ENCODE results near the gene KIF26A. TPM values are rescaled to one million over a fixed set of nuclear protein-coding genes. Genes with fewer than 3 reads are reported as not detected.

Gene KIF26A
- total RNA-seq, 1 donor from 2014 or later, result 5.9 TPM

DNA sequence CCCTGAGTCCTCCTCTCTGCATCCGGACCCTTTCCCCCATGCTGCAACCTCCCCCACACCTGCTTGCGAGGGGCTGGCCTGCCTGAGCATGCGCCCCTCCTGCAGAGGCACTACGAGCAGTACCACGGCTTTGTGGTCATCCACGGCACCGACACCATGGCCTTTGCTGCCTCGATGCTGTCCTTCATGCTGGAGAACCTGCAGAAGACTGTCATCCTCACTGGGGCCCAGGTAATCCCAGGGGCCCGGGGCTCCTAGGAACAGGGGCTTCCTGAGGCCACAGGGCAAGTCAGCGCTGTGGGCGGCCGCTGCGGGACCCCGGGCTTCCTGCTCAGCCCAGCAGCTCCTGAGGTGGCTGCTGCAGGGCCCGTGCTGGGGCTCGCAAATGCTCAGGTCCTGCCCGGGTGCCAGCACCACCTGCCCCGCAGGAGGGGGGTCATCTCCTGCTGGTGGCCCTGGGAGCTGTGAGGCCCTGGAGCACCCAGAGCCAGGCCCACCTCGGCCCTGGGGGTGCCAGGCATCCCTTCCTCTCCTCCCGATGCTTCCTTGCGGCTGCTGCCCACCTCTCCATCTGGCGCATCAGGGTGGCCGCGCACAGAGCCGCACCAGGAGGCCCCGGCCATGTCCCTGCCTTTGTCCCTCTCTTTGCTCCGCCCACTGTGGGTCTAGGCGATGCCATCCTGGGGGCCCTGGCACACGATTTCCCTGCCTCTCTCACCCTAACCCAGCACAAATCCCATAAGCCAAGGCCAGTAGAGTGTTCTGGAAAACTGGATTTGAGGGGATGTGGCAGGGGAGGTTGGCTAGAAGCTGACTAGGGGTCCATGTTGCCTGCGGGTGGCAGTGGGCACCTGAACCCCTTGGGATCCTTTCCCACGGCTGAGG is 42.7 kb upstream of the KIF26A start:
- H3K9me3 Mint-ChIP-seq (ENCODE audit: unreplicated experiment), result no peaks in the 10 kb centered on the region
- DNase-seq, result peak; percentile 7
- peaks cover 6% of the 10 kb centered on the region for H3K27me3 Mint-ChIP-seq (ENCODE audit: unreplicated experiment)
- no peak overlapping the region for H3K4me3 Mint-ChIP-seq (ENCODE audit: unreplicated experiment)
- H3K27ac Mint-ChIP-seq (ENCODE audit: unreplicated experiment), result no peak overlapping the region
- no peaks in the 10 kb centered on the region for H3K4me1 Mint-ChIP-seq (ENCODE audit: low read depth, unreplicated experiment)
- no peaks in the 10 kb centered on the region for H3K36me3 Mint-ChIP-seq (ENCODE audit: unreplicated experiment)
- TF ChIP-seq, protein P1, sequence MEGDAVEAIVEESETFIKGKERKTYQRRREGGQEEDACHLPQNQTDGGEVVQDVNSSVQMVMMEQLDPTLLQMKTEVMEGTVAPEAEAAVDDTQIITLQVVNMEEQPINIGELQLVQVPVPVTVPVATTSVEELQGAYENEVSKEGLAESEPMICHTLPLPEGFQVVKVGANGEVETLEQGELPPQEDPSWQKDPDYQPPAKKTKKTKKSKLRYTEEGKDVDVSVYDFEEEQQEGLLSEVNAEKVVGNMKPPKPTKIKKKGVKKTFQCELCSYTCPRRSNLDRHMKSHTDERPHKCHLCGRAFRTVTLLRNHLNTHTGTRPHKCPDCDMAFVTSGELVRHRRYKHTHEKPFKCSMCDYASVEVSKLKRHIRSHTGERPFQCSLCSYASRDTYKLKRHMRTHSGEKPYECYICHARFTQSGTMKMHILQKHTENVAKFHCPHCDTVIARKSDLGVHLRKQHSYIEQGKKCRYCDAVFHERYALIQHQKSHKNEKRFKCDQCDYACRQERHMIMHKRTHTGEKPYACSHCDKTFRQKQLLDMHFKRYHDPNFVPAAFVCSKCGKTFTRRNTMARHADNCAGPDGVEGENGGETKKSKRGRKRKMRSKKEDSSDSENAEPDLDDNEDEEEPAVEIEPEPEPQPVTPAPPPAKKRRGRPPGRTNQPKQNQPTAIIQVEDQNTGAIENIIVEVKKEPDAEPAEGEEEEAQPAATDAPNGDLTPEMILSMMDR (IDR thresholded peaks at IDR 0.05; ENCODE audit: partially characterized antibody, unreplicated experiment), result no peak

DNA sequence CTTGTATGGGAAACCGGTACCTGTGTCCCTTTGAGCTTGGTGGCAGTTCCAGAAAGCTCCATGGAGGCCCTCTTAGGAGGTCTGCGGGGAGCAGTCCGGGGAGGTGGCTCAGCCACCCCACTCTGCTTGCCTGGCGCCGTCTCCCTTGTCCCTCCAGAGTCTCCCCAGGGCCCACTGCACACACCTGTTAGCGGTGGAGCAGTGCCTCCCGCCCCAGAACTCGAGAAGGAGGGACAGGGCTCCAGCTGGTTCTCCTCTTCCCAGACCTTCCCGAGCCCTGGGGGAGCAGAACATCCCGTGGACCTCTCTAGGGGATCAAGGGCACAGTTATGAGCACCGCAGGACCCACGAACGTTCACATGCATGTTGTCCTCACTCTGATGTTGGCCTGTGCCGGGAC is 42.1 kb upstream of the KIF26A start:
- TF ChIP-seq, protein P1 (IDR thresholded peaks at IDR 0.05; ENCODE audit: partially characterized antibody, unreplicated experiment), result no peak
- DNase-seq, result peak; percentile 8
- no peaks in the 10 kb centered on the region for H3K36me3 Mint-ChIP-seq (ENCODE audit: unreplicated experiment)
- H3K27ac Mint-ChIP-seq (ENCODE audit: unreplicated experiment), result no peak overlapping the region
- H3K9me3 Mint-ChIP-seq (ENCODE audit: unreplicated experiment), result no peaks in the 10 kb centered on the region
- no peaks in the 10 kb centered on the region for H3K4me1 Mint-ChIP-seq (ENCODE audit: low read depth, unreplicated experiment)
- H3K4me3 Mint-ChIP-seq (ENCODE audit: unreplicated experiment), result no peak overlapping the region
- peaks cover 6% of the 10 kb centered on the region for H3K27me3 Mint-ChIP-seq (ENCODE audit: unreplicated experiment)

DNA sequence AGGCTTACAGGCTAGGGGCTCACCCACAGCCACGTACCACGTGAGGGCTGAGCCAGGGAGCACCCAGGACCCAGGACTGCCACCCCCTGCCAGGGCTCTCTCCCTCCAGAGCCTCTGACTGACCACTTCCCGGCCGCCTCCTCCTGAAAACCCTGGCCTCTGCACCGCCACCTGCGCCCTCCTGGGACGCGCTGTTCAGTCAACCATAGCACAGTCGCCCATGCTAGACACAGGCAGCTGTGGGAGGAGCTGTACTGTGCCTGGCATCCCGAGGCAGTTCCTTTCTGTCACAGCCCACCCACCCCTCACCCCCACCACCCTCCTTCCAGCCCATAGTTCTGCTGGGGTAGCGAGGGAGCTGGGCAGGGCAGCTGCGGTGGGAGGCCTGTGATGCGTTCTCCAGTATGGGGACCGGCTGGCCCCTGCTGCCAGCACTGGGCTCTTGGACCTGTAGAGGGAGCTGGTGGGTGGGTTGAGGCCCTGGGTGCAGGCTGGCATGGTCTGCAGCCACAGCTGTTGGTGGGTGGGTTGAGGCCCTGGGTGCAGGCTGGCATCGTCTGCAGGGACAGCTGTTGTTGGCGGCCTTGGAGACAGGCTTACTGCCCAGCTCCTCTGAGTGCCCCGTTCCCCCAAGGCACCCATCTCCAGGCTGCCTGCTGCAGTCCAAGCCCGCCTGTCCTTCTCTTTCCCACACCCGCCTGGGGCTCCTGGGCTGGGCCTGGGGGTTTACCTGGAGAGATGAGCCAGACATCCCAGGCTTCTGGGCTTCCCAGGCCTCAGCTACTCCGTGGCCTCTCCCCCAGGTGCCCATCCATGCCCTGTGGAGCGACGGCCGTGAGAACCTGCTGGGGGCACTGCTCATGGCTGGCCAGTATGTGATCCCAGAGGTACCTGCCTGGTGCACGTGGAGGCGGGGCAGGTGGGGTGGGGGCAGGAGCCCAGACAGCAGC is 41.4 kb upstream of the KIF26A start:
- Mint-ChIP-seq H3K4me3 (ENCODE audit: unreplicated experiment) (no peak overlapping the region), H3K27ac (ENCODE audit: unreplicated experiment) (no peak overlapping the region), H3K9me3 (ENCODE audit: unreplicated experiment) (no peaks in the 10 kb centered on the region), H3K27me3 (ENCODE audit: unreplicated experiment) (peaks cover 3% of the 10 kb centered on the region), H3K36me3 (ENCODE audit: unreplicated experiment) (no peaks in the 10 kb centered on the region), H3K4me1 (ENCODE audit: low read depth, unreplicated experiment) (no peaks in the 10 kb centered on the region)
- TF ChIP-seq, protein P1 (IDR thresholded peaks at IDR 0.05; ENCODE audit: partially characterized antibody, unreplicated experiment), result no peak
- peak; percentile 18 for DNase-seq

DNA sequence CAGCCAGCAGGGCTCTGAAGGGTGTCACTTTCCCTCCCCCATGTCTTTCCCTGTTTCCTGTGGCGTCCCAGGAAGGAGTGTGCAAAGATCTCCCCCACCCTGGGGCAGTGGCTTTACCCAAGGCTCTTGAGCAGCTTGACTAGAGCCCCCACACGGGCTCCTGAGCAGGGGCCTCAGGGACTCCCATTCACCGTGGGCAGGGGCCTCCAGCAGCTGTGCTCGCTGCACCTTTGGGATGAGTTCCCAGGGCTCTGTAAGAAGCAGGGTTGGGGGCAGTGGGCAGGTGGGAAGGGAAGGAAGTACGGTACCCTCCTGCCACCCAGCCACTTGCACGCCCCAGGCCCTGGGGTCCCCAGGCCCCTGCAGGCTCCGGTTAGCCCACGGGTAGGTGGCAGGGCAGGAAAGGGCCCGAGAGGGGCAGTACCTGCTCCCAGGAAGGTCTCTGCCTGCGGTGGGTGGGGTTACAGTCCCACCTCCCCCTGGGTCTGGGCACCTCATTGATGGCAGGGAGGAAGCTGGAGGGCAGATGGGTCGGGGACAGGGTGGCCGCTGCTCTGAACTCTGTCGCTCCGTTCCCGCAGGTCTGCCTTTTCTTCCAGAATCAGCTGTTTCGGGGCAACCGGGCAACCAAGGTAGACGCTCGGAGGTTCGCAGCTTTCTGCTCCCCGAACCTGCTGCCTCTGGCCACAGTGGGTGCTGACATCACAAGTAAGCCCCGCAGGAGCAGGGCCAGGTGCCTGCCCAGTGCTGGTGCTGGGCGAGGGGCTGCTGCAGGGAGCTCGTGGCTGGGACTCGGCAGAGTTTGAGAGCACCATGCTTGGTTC is 39.9 kb upstream of the KIF26A start:
- TF ChIP-seq, protein P1 (IDR thresholded peaks at IDR 0.05; ENCODE audit: partially characterized antibody, unreplicated experiment), result no peak
- H3K27ac Mint-ChIP-seq (ENCODE audit: unreplicated experiment), result no peak overlapping the region

More for the DNA sequence above, 39.9 kb upstream of the KIF26A start:
- no peaks in the 10 kb centered on the region for H3K9me3 Mint-ChIP-seq (ENCODE audit: unreplicated experiment)
- no peaks in the 10 kb centered on the region for H3K36me3 Mint-ChIP-seq (ENCODE audit: unreplicated experiment)
- H3K27me3 Mint-ChIP-seq (ENCODE audit: unreplicated experiment), result peaks cover 3% of the 10 kb centered on the region
- peak overlapping the region; percentile 52 for H3K4me3 Mint-ChIP-seq (ENCODE audit: unreplicated experiment)
- H3K4me1 Mint-ChIP-seq (ENCODE audit: low read depth, unreplicated experiment), result no peaks in the 10 kb centered on the region
- DNase-seq, result peak; percentile 13

Measured in glutamatergic neuron (in vitro differentiated cells).